Colonic mucosa (tissue), 4 donors: Measurements from ENCODE around the gene DNAJC12. TPM values are rescaled to one million over a fixed set of nuclear protein-coding genes. Genes with fewer than 3 reads are reported as not detected.
"Not testable (repeated sequence)": the region's sequence is repeated elsewhere in the genome, so short reads cannot be mapped to it uniquely, and the experiment has no call there.

Experiments
- DNase-seq: peaks from one replicate; pipeline ENCODE4 v3.0.0-alpha.2; 2020
- H3K27ac ChIP-seq: fragments of 200-600 bp; one replicate; pipeline ENCODE4 v1.8.0; 2021
- H3K27me3 ChIP-seq: fragments of 200-600 bp; one replicate; pipeline ENCODE4 v1.8.0; 2021
- H3K36me3 ChIP-seq: fragments of 200-600 bp; one replicate; pipeline ENCODE4 v1.8.0; 2021
- H3K4me1 ChIP-seq: fragments of 200-600 bp; one replicate; pipeline ENCODE4 v1.8.0; 2021; ENCODE audit warnings: mild to moderate bottlenecking
- H3K4me3 ChIP-seq: fragments of 200-600 bp; one replicate; pipeline ENCODE4 v1.8.0; 2021
- H3K9ac ChIP-seq, 2 donors: one replicate each; pipeline ENCODE4 v1.7.0; 2013; ENCODE audit warnings: control low read depth in 2 of 2, low read depth in 2 of 2, low read length in 2 of 2
- H3K9me3 ChIP-seq: fragments of 200-600 bp; one replicate; pipeline ENCODE4 v1.8.0; 2021
- intact Hi-C: fragments of 100-400 bp; cut with DNase I; formaldehyde crosslinking; loops from one replicate; pipeline ENCODE4 v1.14.1; 2022
- total RNA-seq, 2 donors: library from RNA; stranded (reverse); fragmentation: NEBNext Ultra II Directional in 1 of 2; extraction: Animal tissue kit (Norgen Biotek cat#: 25700) in 1 of 2; gene quantifications; one replicate each; pipeline ENCODE4 v1.2.1, GENCODE V29; 2021
- TF ChIP-seq, protein P1 (sequence below): fragments of 200-600 bp; IDR thresholded peaks from one replicate; pipeline ENCODE4 v1.8.0; 2022; ENCODE audit warnings: antibody characterized with exemption, mild to moderate bottlenecking
- donor health status: healthy.
- donor health status: DM: no; HTN: no; CAD: no.
- donor health status: DM: no; HTN: no; CAD: no.

DNAJC12 gene
- total RNA-seq, 2 donors from 2014 or later = 6.9 to 10.2 TPM

DNA sequence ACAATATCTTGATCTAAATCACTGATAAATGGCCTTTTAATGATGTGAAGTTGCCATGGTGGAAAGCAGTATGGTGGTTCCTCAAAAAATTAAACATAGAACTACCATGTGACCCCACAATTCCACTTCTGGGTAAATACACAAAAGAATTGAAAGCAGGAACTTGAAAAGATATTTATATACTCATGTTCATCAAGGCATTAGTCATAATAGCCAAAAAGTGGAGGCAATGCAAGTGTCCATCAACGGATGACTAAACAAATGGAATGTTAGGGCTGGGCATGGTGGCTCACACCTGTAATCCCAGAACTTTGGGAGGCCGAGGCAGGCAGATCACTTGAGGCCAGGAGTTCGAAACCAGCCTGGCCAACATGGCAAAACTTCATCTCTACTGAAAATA is 2.0 kb upstream of the DNAJC12 start:
- H3K36me3 ChIP-seq = no peaks in the 10 kb centered on the region
- H3K9ac ChIP-seq = no peak overlapping the region
- H3K4me1 ChIP-seq = no peaks in the 10 kb centered on the region
- H3K4me3 ChIP-seq = no peak overlapping the region
- no peaks in the 10 kb centered on the region for H3K27me3 ChIP-seq
- H3K9me3 ChIP-seq = no peaks in the 10 kb centered on the region
- intact Hi-C loops = no loop called here
- no peak for DNase-seq
- H3K27ac ChIP-seq = no peak overlapping the region
- TF ChIP-seq, protein P1, sequence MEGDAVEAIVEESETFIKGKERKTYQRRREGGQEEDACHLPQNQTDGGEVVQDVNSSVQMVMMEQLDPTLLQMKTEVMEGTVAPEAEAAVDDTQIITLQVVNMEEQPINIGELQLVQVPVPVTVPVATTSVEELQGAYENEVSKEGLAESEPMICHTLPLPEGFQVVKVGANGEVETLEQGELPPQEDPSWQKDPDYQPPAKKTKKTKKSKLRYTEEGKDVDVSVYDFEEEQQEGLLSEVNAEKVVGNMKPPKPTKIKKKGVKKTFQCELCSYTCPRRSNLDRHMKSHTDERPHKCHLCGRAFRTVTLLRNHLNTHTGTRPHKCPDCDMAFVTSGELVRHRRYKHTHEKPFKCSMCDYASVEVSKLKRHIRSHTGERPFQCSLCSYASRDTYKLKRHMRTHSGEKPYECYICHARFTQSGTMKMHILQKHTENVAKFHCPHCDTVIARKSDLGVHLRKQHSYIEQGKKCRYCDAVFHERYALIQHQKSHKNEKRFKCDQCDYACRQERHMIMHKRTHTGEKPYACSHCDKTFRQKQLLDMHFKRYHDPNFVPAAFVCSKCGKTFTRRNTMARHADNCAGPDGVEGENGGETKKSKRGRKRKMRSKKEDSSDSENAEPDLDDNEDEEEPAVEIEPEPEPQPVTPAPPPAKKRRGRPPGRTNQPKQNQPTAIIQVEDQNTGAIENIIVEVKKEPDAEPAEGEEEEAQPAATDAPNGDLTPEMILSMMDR = no peak

DNA sequence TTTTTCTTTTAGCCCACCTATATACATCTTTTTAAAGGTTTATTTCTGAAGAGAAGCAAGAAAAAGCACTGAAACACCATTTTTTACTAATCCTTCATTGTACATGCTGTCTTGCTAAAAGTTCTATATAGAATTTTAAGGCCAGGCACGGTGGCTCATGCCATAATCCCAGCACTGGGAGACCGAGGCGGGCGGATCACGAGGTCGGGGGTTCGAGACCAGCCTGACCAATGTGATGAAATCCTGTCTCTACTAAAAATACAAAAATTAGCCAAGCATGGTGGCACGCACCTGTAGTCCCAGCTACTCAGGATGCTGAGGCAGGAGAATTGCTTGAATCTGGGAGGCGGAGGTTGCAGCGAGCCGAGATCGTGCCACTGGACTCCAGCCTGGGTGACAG is 1.5 kb upstream of the DNAJC12 start:
- DNase-seq, H3K27ac ChIP-seq, H3K9me3 ChIP-seq, intact Hi-C loops, H3K9ac ChIP-seq, H3K4me3 ChIP-seq, H3K4me1 ChIP-seq, H3K36me3 ChIP-seq, H3K27me3 ChIP-seq: not testable (repeated sequence)

DNA sequence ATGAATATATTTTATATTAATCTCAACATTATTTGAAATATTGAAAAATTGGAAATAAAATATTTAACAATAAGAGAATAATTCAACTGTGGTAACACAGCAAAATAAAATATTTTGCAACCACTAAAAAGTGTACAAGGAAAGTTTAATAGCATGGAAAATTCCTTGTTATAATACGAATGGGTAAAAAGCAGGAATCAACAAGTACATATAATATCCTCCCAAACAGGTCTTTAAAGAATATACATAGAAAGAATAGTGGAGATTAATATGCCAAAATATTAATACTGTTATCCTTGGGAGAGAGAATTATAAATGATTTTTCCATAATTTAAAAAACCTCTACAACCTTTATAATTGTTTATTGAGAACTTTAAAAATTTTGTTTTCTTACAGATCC is 1.0 kb downstream of the DNAJC12 start:
- Histone ChIP-seq H3K9me3 (no peaks in the 10 kb centered on the region), H3K4me1 (no peaks in the 10 kb centered on the region), H3K9ac (no peak overlapping the region), H3K27me3 (no peaks in the 10 kb centered on the region), H3K36me3 (no peaks in the 10 kb centered on the region), H3K27ac (no peak overlapping the region), H3K4me3 (no peak overlapping the region)
- DNase-seq = no peak
- intact Hi-C loops = no loop called here
- TF ChIP-seq, protein P1 = no peak

DNA sequence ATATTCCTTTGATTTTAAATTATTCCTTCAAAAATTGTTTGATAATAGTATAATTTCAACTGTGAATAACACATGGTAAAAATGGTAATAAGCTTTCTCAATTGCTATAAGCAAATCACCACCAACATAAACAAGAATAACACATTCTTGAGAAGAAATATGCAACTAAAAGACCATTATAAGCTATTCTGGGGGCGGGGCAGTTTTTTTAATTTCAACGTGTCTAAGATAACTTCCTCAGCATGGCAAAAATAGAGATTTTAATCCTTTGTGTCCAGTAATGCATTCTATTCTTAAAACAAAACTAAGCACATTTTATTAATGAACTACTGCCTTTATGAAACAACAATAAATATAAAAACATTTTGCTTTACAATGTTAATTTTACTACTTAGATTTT is 1.5 kb downstream of the DNAJC12 start:
- Histone ChIP-seq H3K4me1 (no peaks in the 10 kb centered on the region), H3K27me3 (no peaks in the 10 kb centered on the region), H3K36me3 (no peaks in the 10 kb centered on the region), H3K9ac (no peak overlapping the region), H3K27ac (no peak overlapping the region), H3K9me3 (no peaks in the 10 kb centered on the region), H3K4me3 (no peak overlapping the region)
- TF ChIP-seq, protein P1 = no peak
- intact Hi-C loops = no loop called here
- DNase-seq = no peak

DNA sequence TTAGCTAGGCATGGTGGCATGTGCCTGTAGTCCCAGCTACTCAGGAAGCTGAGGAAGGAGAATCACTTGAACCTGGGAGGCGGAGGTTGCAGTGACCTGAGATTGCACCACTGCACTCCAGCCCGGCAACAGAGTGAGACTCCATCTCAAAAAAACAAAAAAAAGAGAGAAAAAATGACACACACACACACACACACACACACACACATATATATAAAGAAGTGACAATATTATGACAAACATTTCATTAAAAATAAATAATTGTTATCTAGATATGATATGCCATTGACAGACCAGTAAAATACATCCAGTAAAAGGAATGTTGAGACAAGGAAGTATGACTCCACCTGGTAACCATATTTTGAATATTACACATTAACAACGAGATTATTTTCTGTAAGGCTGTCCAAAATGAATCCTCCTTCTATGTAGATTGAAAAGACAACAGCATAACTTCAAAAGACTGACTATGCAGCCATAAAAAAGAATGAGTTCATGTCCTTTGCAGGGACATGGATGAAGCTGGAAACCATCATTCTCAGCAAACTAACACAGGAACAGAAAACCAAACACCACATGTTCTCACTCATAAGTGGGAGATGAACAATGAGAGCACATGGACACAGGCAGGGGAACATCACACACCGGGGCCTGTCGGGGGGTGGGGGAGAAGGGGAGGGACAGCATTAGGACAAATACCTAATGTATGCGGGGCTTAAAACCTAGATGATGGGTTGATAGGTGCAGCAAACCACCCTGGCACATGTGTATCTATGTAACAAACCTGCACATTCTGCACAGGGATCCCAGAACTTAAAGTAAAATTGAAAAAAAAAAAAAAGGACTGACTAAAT is 2.2 kb downstream of the DNAJC12 start:
- H3K27ac ChIP-seq = not testable (repeated sequence)

DNA sequence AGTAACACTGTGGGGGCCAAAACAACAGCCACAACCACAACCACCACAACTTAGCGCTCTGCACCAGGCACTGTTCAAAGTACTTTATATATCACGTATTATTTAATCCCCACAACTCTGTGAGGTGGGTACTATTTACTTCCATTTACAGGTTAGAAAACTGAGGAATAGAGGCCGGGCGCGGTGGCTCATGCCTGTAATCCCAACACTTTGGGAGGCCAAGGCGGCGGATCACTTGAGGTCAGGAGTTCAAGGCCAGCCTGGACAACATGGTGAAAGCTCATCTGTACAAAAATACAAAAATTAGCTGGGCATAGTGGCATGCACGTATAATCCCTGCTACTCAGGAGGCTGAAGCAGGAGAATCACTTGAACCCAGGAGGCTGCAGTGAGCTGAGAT is 3.6 kb downstream of the DNAJC12 start:
- TF ChIP-seq, protein P1 = no peak
- H3K9me3 ChIP-seq = no peaks in the 10 kb centered on the region
- H3K9ac ChIP-seq = no peak overlapping the region
- no peaks in the 10 kb centered on the region for H3K27me3 ChIP-seq
- H3K4me3 ChIP-seq = no peak overlapping the region
- no peak for DNase-seq
- H3K4me1 ChIP-seq = no peaks in the 10 kb centered on the region
- intact Hi-C loops = no loop called here
- H3K27ac ChIP-seq = no peak overlapping the region
- no peaks in the 10 kb centered on the region for H3K36me3 ChIP-seq

More for the DNA sequence above, 2.2 kb downstream of the DNAJC12 start:
- H3K9ac ChIP-seq, H3K27me3 ChIP-seq, H3K4me1 ChIP-seq, intact Hi-C loops, H3K9me3 ChIP-seq, H3K4me3 ChIP-seq, DNase-seq, H3K36me3 ChIP-seq: not testable (repeated sequence)
